NT2/D1 (cell line): Measurements from ENCODE around the gene PXMP4.

Experiments
- SUZ12 ChIP-seq: IDR thresholded peaks from 2 replicates; pipeline ENCODE4 v1.6.1; 2011; ENCODE audit not compliant: insufficient read length, insufficient read depth; ENCODE audit errors: extremely low read depth
- YY1 ChIP-seq: IDR thresholded peaks from 2 replicates; pipeline ENCODE4 v1.6.1; 2011; ENCODE audit not compliant: insufficient read length, insufficient read depth
- ZNF274 ChIP-seq: IDR thresholded peaks from 2 replicates; pipeline ENCODE4 v1.6.1; 2011; ENCODE audit warnings: mild to moderate bottlenecking, low read depth, low read length

GRCh38 chr20:33687370-33687915 lies 32.7 kb downstream of the PXMP4 start:
- TF ChIP-seq SUZ12: no peak
- TF ChIP-seq YY1: no peak
- TF ChIP-seq ZNF274: no peak
